ENCODE results near the gene CACNA1F.
"Not testable (repeated sequence)": the region's sequence is repeated elsewhere in the genome, so short reads cannot be mapped to it uniquely, and the experiment has no call there.

CACNA1F gene

GRCh38 chrX:49192722-49193328, 40.3 kb downstream of the CACNA1F start:
- peak; percentile 18 for DNase-seq

DNA sequence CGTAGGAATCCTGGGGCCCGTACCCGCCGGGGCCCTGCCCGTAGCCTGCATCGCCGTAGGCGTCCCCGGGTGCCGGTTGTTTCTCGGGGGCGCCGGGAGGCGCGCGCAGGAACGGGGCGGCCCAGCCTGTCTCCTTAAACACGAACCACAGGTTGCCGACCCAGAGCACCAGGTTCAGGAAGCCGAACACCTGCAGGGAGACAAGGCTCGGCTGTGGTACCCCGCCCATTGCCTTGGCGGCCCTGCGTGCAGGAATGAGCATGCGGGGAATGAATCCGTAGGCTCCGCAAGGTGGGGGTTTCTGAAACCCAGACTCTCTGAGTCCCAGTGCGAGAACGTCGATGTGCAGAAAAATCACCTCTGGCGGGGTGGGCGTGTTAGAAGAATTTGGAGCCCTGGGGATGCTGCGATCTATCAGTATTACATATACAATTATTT, 41.5 kb downstream of the CACNA1F start:
- no peak for DNase-seq

GRCh38 chrX:49190821-49191573, 42.1 kb downstream of the CACNA1F start:
- peak; percentile 98 for DNase-seq

DNA sequence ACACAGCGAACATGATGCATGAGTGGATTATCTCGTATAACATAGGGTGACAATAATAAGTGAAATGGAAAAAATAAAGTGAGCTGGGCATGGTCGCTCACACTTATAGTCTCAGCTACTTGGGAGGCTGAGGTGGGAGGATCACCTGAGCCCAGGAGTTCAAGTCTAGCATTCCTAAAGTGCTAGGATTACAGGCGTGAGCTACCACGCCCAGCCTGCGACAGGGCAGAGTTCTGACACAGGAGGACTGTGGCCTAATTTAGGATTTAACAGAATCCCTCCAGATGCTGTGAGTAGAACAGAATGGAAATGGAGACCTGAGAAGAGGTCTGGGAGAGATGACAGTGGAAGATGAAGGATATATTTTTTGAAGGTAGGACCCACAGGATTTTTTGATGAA, 43.5 kb downstream of the CACNA1F start:
- DNase-seq, result no peak

DNA sequence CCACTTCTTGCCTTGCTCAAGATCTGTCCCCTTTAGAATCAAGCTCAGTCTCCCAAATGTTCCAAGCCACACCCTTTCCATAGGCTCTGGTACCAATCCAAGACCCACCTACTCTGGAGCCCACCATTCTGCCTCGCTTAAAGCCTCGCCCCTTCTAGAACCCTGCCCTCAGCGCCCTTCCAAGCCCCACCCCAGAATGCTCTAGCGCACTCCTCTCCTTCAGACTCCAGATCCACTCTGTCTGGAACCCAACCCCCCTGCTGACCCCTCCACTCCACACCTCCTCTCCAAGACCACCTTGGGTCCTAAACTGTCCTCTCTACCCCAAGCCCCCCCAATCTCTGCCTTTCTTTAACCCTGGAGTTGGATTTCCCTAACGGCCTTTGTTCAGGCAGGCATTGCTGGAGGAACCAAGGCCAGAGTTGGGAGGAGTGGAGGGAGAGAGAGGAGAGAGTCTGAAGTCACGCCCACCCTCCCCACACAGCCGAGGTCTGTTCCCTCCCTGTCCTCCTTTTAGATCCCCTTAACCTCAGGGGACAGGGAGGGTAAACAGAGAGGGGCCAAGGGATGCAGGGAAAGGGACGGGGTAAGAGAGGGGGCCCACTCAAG, 44.6 kb downstream of the CACNA1F start:
- no peak for DNase-seq

GRCh38 chrX:49187526-49187925, 45.6 kb downstream of the CACNA1F start:
- no peak for DNase-seq

DNA sequence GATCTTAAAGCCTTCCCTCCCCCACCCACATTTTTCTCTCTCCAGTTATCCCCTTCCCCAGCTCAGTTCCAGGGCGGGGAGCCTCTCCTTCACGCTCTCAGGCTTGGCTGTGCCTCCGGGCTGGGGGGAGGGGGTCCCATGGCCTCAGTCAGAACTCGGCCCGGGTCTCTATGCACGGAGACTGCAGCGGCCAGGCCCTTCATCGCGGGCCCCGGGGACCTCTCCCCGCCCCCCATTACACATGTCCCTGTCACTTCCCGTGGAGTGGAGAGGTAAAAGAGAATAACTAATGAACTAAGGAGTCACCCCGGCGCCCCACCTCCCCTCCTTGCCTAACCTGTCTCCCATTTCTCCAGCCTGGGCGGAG, 46.1 kb downstream of the CACNA1F start:
- no peak for DNase-seq

GRCh38 chrX:49186125-49187027, 46.8 kb downstream of the CACNA1F start, which contains the start of gene PRICKLE3:
PRICKLE3 (minus strand) TSS chrX:49186373; CDS start chrX:49186297, 76 bp downstream.
- peak; percentile 68 for DNase-seq

GRCh38 chrX:49184294-49185281, 48.6 kb downstream of the CACNA1F start:
- peak; percentile 81 for DNase-seq

- no peak for DNase-seq
These were observed 49.3 kb downstream of the CACNA1F start for GRCh38 chrX:49183701-49184281.

DNA sequence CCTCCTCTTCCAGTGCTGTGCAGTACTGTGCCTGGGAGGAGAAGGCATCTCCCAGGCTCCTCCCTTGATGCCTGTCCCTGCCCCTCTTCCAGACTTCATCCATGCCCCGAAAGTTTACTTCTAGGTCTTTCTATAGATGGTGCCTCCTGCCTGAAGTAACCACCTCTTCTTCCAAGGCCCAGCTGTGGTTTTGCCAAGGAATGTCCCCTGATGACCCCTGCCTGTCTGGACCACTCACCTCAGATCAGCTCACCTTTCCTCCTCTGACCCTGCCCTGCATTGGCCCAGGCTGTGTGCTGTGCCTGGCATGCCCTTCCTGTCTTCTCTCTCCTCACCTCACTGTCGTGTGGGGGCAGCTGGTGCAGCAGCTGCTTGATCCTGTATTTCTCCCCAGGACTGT, 53.8 kb downstream of the CACNA1F start:
- no peak for DNase-seq

DNA sequence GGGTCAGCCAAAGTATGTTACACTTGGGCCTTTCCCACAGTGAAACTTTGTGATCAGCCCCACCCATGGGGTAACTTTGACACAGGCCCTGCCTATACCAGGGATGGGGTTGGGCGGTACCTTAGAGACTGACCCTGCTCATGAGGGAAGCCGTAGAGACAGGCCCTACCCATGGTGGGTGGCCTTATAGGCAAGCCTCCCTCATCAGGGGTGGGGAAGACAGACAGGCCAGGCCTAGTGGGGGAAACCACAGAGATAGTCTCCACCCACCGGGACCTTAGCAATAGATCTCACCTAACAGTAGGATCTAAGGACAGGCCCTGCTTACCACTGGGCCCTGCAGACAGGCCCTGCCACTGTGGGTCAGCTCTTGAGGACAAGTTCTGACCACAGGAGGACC, 54.6 kb downstream of the CACNA1F start:
- no peak for DNase-seq

- no peak for DNase-seq
These were observed 55.2 kb downstream of the CACNA1F start for GRCh38 chrX:49177873-49178480.

DNA sequence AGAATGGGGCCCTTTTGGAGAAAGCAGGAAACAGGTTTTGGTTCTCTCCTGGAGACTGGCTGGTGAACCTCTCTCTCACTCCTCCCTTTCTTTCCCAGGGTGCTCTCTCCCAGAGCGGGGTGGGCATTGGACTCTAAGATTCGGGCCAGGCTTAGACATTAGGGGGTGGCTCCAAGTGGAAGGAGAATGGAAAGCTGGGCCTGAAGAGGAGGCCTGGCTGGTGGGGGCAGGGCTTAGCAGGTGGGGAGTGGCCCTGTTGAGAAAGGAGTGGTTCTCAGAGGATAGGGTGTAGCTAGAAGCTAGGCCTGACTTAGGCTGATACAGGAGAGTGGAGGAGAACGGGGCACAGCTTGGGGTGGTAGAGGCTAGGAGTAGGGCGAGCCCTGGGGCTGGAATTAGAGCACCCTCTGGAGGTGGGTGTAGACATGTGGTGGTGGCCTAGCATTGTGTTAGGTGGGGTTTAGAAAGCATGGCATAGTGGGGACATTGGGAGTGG, 55.8 kb downstream of the CACNA1F start:
- no peak for DNase-seq

GRCh38 chrX:49176421-49177326, 56.5 kb downstream of the CACNA1F start:
- no peak for DNase-seq

GRCh38 chrX:49175435-49176274, 57.5 kb downstream of the CACNA1F start:
- no peak for DNase-seq

GRCh38 chrX:49174723-49175122, 58.4 kb downstream of the CACNA1F start:
- no peak for DNase-seq

GRCh38 chrX:49173544-49173943, 59.6 kb downstream of the CACNA1F start:
- not testable (repeated sequence) for DNase-seq

Data from HCEC 1CT (cell line).